HG02798 (cell line): ENCODE measurements around the gene PIEZO2.

Experiments
- ATAC-seq: cut with Tn5 transposase; IDR thresholded peaks from one replicate; pipeline ENCODE4 v1.9.1; 2021; ENCODE audit warnings: mild to moderate bottlenecking; ENCODE audit not compliant: unreplicated experiment, poor library complexity

Gene PIEZO2

GRCh38 chr18:10724666-10725065 is 424.7 kb downstream of the PIEZO2 start:
- ATAC-seq = no peak

GRCh38 chr18:10723496-10723895 is 425.9 kb downstream of the PIEZO2 start:
- no peak for ATAC-seq

- ATAC-seq = no peak
These were observed 430.6 kb downstream of the PIEZO2 start for GRCh38 chr18:10718809-10719208.

- ATAC-seq = no peak
These were observed 433.6 kb downstream of the PIEZO2 start for GRCh38 chr18:10715791-10716190.

- ATAC-seq = no peak
These were observed 436.0 kb downstream of the PIEZO2 start for GRCh38 chr18:10713409-10713808.

GRCh38 chr18:10707294-10707693 is 442.1 kb downstream of the PIEZO2 start:
- no peak for ATAC-seq

- ATAC-seq = no peak
These were observed 443.6 kb downstream of the PIEZO2 start for GRCh38 chr18:10705786-10706185.

- no peak for ATAC-seq
These were observed 444.1 kb downstream of the PIEZO2 start for GRCh38 chr18:10705291-10705690.

- no peak for ATAC-seq
These were observed 447.2 kb downstream of the PIEZO2 start for GRCh38 chr18:10702206-10702605.

GRCh38 chr18:10690366-10690765 is 459.0 kb downstream of the PIEZO2 start:
- ATAC-seq = no peak

- ATAC-seq = no peak
These were observed 459.4 kb downstream of the PIEZO2 start for GRCh38 chr18:10690035-10690329.

GRCh38 chr18:10689236-10690034 is 459.9 kb downstream of the PIEZO2 start:
- ATAC-seq = no peak

GRCh38 chr18:10688766-10689165 is 460.6 kb downstream of the PIEZO2 start:
- no peak for ATAC-seq

- ATAC-seq = no peak
These were observed 462.0 kb downstream of the PIEZO2 start for GRCh38 chr18:10687161-10687925.

- ATAC-seq = no peak
These were observed 463.1 kb downstream of the PIEZO2 start for GRCh38 chr18:10686308-10686707.

- peak; percentile 55 for ATAC-seq
These were observed 463.9 kb downstream of the PIEZO2 start for GRCh38 chr18:10685484-10685883.

- ATAC-seq = no peak
These were observed 467.0 kb downstream of the PIEZO2 start for GRCh38 chr18:10682368-10682714.

GRCh38 chr18:10681581-10682367 is 467.6 kb downstream of the PIEZO2 start:
- no peak for ATAC-seq

GRCh38 chr18:10680271-10680596 is 469.1 kb downstream of the PIEZO2 start:
- no peak for ATAC-seq

- no peak for ATAC-seq
These were observed 469.7 kb downstream of the PIEZO2 start for GRCh38 chr18:10679557-10680270.

GRCh38 chr18:10671441-10671840 is 477.9 kb downstream of the PIEZO2 start:
- ATAC-seq = no peak
